Measurements from ENCODE around the gene FZR1. TPM values are rescaled to one million over a fixed set of nuclear protein-coding genes. Genes with fewer than 3 reads are reported as not detected.
"Not testable (repeated sequence)": the region's sequence is repeated elsewhere in the genome, so short reads cannot be mapped to it uniquely, and the experiment has no call there.

Gene FZR1
- polyA plus RNA-seq, 3 donors, result 13.3 to 15.6 (median 14.4) TPM

GRCh38 chr19:3550947-3551791 is 45.1 kb downstream of the FZR1 start:
- H3K27ac ChIP-seq (ENCODE audit: low read depth, low read length), result no peak overlapping the region
- 89 to 92% (median 90%) methylated on average over 34 of the region's 34 CpGs for WGBS, 3 donors

GRCh38 chr19:3551792-3552095 is 45.6 kb downstream of the FZR1 start:
- H3K27ac ChIP-seq (ENCODE audit: low read depth, low read length), result no peak overlapping the region
- WGBS, 3 donors, result 71 to 90% (median 80%) methylated on average over 7 to 9 of the region's 9 CpGs

GRCh38 chr19:3554254-3555083 is 48.4 kb downstream of the FZR1 start:
- WGBS, 3 donors, result 54 to 79% (median 65%) methylated on average over 21 of the region's 21 CpGs
- no peak overlapping the region for H3K27ac ChIP-seq (ENCODE audit: low read depth, low read length)

GRCh38 chr19:3555653-3556422 is 49.7 kb downstream of the FZR1 start:
- WGBS, 3 donors, result 68 to 76% (median 70%) methylated on average over 14 to 15 of the region's 15 CpGs
- no peak overlapping the region for H3K27ac ChIP-seq (ENCODE audit: low read depth, low read length)

- WGBS, 3 donors, result 23 to 29% (median 25%) methylated on average over 9 of the region's 9 CpGs
- H3K27ac ChIP-seq (ENCODE audit: low read depth, low read length), result no peak overlapping the region
Observed at GRCh38 chr19:3556423-3556977, 50.4 kb downstream of the FZR1 start.

GRCh38 chr19:3556978-3557460 is 50.9 kb downstream of the FZR1 start:
- no peak overlapping the region for H3K27ac ChIP-seq (ENCODE audit: low read depth, low read length)
- WGBS, 3 donors, result 0 to 1% (median 0%) methylated on average over 12 to 60 of the region's 60 CpGs

- no peak within 1 kb of the TSS for H3K27ac ChIP-seq (ENCODE audit: low read depth, low read length)
- WGBS, 3 donors, result 1% methylated on average over 57 to 81 of the region's 81 CpGs
Observed at GRCh38 chr19:3557461-3558248, 51.5 kb downstream of the FZR1 start, which contains the start of gene MFSD12. Gene MFSD12 (minus strand): TSS chr19:3557586. CDS start chr19:3557403, 183 bp downstream.

- H3K27ac ChIP-seq (ENCODE audit: low read depth, low read length), result no peak overlapping the region
- 69 to 82% (median 81%) methylated on average over 17 of the region's 17 CpGs for WGBS, 3 donors
Observed at GRCh38 chr19:3563709-3564524, 57.8 kb downstream of the FZR1 start.

GRCh38 chr19:3565139-3565538 is 59.0 kb downstream of the FZR1 start:
- 87 to 92% (median 88%) methylated on average over 19 of the region's 19 CpGs for WGBS, 3 donors
- H3K27ac ChIP-seq (ENCODE audit: low read depth, low read length), result no peak overlapping the region

- not testable (repeated sequence) for H3K27ac ChIP-seq (ENCODE audit: low read depth, low read length)
- 73 to 90% (median 88%) methylated on average over 11 of the region's 11 CpGs for WGBS, 3 donors
Observed at GRCh38 chr19:3570042-3570441, 63.9 kb downstream of the FZR1 start.

GRCh38 chr19:3570606-3571011 is 64.5 kb downstream of the FZR1 start:
- 67 to 83% (median 77%) methylated on average over 7 of the region's 7 CpGs for WGBS, 3 donors
- H3K27ac ChIP-seq (ENCODE audit: low read depth, low read length), result no peak overlapping the region

GRCh38 chr19:3572132-3572854 is 66.2 kb downstream of the FZR1 start:
- H3K27ac ChIP-seq (ENCODE audit: low read depth, low read length), result no peak overlapping the region
- 1 to 3% (median 3%) methylated on average over 38 to 48 of the region's 48 CpGs for WGBS, 3 donors

GRCh38 chr19:3572855-3573161 is 66.7 kb downstream of the FZR1 start, which contains the start of gene HMG20B:
Gene HMG20B (plus strand): TSS chr19:3572944. CDS start chr19:3573310, 366 bp downstream.
- H3K27ac ChIP-seq (ENCODE audit: low read depth, low read length), result no peak within 1 kb of the TSS
- 0 to 2% (median 0%) methylated on average over 23 to 30 of the region's 30 CpGs for WGBS, 3 donors

- WGBS, 3 donors, result 0 to 1% (median 1%) methylated on average over 40 to 60 of the region's 60 CpGs
- no peak overlapping the region for H3K27ac ChIP-seq (ENCODE audit: low read depth, low read length)
Observed at GRCh38 chr19:3573162-3573857, 67.2 kb downstream of the FZR1 start.

GRCh38 chr19:3573858-3574637 is 67.9 kb downstream of the FZR1 start:
- no peak overlapping the region for H3K27ac ChIP-seq (ENCODE audit: low read depth, low read length)
- WGBS, 3 donors, result 60 to 72% (median 65%) methylated on average over 48 to 55 of the region's 55 CpGs
